Left lung (tissue), 10 donors: ENCODE results near the gene ARHGAP15. TPM values are rescaled to one million over a fixed set of nuclear protein-coding genes. Genes with fewer than 3 reads are reported as not detected.

ENCODE experiments used
- ATAC-seq: fragments of 200-7000 bp; cut with Tn5 transposase; one replicate; pipeline ENCODE4 v1.9.1; 2020; ENCODE audit warnings: moderate library complexity
- DNase-seq, 4 donors: peaks; one replicate each; pipeline ENCODE4 v3.0.0-alpha.2; 2013 to 2020
- H3K27ac ChIP-seq, 2 donors: fragments of 200-600 bp; sonication (generic) in 1 of 2; one replicate each; pipeline versions ENCODE4 v1.5.0 to v1.8.0; 2020 to 2021
- H3K27me3 ChIP-seq, 2 donors: fragments of 200-600 bp; sonication (generic) in 1 of 2; one replicate each; pipeline versions ENCODE4 v1.5.0 to v1.8.0; 2020 to 2021
- H3K36me3 ChIP-seq, 2 donors: fragments of 200-600 bp; sonication (generic) in 1 of 2; one replicate each; pipeline versions ENCODE4 v1.5.0 to v1.8.0; 2020 to 2021
- H3K4me1 ChIP-seq, 2 donors: fragments of 200-600 bp; one replicate each; pipeline ENCODE4 v1.8.0; 2021
- H3K4me3 ChIP-seq, 2 donors: fragments of 200-600 bp; sonication (generic) in 1 of 2; one replicate each; pipeline versions ENCODE4 v1.5.0 to v1.8.0; 2020 to 2021; ENCODE audit warnings: mild to moderate bottlenecking in 1 of 2
- H3K9me3 ChIP-seq, 2 donors: fragments of 200-600 bp; sonication (generic) in 1 of 2; one replicate each; pipeline versions ENCODE4 v1.5.0 to v1.8.0; 2020 to 2021
- CTCF ChIP-seq, 2 donors: fragments of 200-600 bp; sonication (generic) in 1 of 2; IDR thresholded peaks; one replicate each; pipeline versions ENCODE4 v1.5.0 to v1.8.0; 2021; ENCODE audit warnings: antibody characterized with exemption in 2 of 2
- intact Hi-C, 2 donors: fragments of 100-400 bp; cut with DNase I; formaldehyde crosslinking; loops; one replicate each; pipeline versions ENCODE4 v1.11.2 to v1.14.2; 2022
- polyA plus RNA-seq, 6 donors: library from polyadenylated mRNA; unstranded; fragments of 120-200 nt; gene quantifications; one replicate each; pipeline ENCODE4 v1.2.1, GENCODE V29; 2013; ENCODE audit not compliant: insufficient read length in 6 of 6
- total RNA-seq, 2 donors: library from RNA; stranded (reverse); fragmentation: NEBNext Ultra II Directional; extraction: Animal tissue kit (Norgen Biotek cat#: 25700); gene quantifications; one replicate each; pipeline ENCODE4 v1.2.1, GENCODE V29; 2021
- donor health status: DM: no; HTN: yes; CAD: no.
- donor health status: DM: no; HTN: no; CAD: no.

The ARHGAP15 gene
- total and polyA plus RNA-seq, 8 donors: 16.8 to 48.3 (median 30.2) TPM

- intact Hi-C loops: no loop called here
- no peak for ATAC-seq
- peaks cover 0 to 7% of the 10 kb centered on the region in 2 donors for H3K36me3 ChIP-seq
- no peaks in the 10 kb centered on the region for H3K9me3 ChIP-seq
- no peaks in the 10 kb centered on the region for H3K4me1 ChIP-seq
- H3K27me3 ChIP-seq: no peaks in the 10 kb centered on the region
- no peak for DNase-seq
- H3K4me3 ChIP-seq: no peak overlapping the region
- TF ChIP-seq CTCF (IDR thresholded peaks at IDR 0.05): no peak
- no peak overlapping the region for H3K27ac ChIP-seq
Measured at GRCh38 chr2:143764261-143764660, 635.0 kb downstream of the ARHGAP15 start.

- ATAC-seq (no peak), DNase-seq (no peak)
- Histone ChIP-seq H3K27ac (no peak overlapping the region), H3K36me3 (peaks cover 0 to 7% of the 10 kb centered on the region in 2 donors), H3K4me1 (no peaks in the 10 kb centered on the region), H3K27me3 (no peaks in the 10 kb centered on the region), H3K4me3 (no peak overlapping the region), H3K9me3 (no peaks in the 10 kb centered on the region)
- no peak for TF ChIP-seq CTCF (IDR thresholded peaks at IDR 0.05)
- intact Hi-C loops: no loop called here
Measured at GRCh38 chr2:143764706-143765105, 635.5 kb downstream of the ARHGAP15 start.

- Histone ChIP-seq H3K4me3 (no peak overlapping the region), H3K27ac (no peak overlapping the region), H3K27me3 (no peaks in the 10 kb centered on the region), H3K36me3 (peaks cover 0 to 7% of the 10 kb centered on the region in 2 donors), H3K4me1 (no peaks in the 10 kb centered on the region), H3K9me3 (no peaks in the 10 kb centered on the region)
- no peak for DNase-seq
- TF ChIP-seq CTCF (IDR thresholded peaks at IDR 0.05): no peak
- no peak for ATAC-seq
- intact Hi-C loops: no loop called here
Measured at GRCh38 chr2:143768991-143769390, 639.8 kb downstream of the ARHGAP15 start.

- no peak for ATAC-seq
- TF ChIP-seq CTCF (IDR thresholded peaks at IDR 0.05): no peak
- Histone ChIP-seq H3K27ac (no peak overlapping the region), H3K4me3 (no peak overlapping the region), H3K4me1 (no peaks in the 10 kb centered on the region), H3K9me3 (no peaks in the 10 kb centered on the region), H3K36me3 (peaks cover 0 to 7% of the 10 kb centered on the region in 2 donors), H3K27me3 (no peaks in the 10 kb centered on the region)
- intact Hi-C loops: no loop called here
- no peak for DNase-seq
Measured at GRCh38 chr2:143771939-143772338, 642.7 kb downstream of the ARHGAP15 start.

- Histone ChIP-seq H3K36me3 (no peaks in the 10 kb centered on the region), H3K9me3 (no peaks in the 10 kb centered on the region), H3K4me3 (no peak overlapping the region), H3K27me3 (no peaks in the 10 kb centered on the region), H3K4me1 (no peaks in the 10 kb centered on the region), H3K27ac (no peak overlapping the region)
- TF ChIP-seq CTCF (IDR thresholded peaks at IDR 0.05): no peak
- intact Hi-C loops: no loop called here
- DNase-seq: peak in 2 of 4 donors; percentile 83 to 85
- ATAC-seq: no peak
Measured at GRCh38 chr2:143776526-143777297, 647.5 kb downstream of the ARHGAP15 start.
